ENCODE data around the gene TFPI.

Gene TFPI

DNA sequence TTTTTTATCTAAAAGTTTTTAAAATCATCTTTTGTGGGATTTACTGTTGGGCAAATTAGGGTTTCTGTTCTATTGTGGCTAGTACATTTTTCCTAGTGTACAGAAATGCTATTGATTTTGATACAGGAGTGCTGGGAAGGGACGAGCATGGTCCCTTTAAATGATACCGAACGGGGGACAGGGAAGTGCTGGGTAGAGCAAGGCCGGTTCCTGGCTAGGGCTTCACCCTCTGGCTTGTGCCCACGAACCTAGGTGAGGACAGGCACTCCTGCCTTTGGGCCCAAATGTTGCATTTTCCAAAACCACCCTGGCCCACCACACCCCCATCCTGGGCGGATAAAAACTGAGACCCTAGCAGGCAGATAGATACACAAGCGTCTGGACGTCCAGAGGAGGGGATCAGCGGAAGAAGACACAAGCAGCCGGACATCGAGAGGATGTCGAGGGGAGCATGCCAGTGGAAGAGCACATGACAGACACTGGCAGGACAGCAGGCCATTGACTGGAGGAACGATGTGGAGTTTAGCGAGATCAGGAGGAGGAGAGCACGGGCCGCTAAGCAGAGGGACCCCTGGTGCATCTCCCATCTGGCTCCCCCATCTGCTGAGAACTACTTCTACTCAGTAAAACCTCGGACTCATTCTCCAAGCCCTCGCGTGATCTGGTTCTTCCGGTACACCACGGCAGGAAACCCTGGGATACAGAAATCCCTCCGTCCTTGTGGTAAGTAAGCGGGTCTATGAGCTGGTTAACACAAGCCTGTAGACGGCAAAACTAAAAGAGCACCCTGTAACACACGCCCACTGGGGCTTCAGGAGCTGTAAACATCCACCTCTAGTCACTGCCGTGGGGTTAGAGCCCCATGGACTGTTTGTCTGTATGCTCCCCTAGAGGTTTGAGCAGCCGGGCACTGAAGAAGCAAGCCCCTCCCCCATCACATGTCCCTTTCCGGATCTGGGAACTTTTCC is 92.7 kb downstream of the TFPI start:
- DNase-seq (no peak), ATAC-seq (no peak)

DNA sequence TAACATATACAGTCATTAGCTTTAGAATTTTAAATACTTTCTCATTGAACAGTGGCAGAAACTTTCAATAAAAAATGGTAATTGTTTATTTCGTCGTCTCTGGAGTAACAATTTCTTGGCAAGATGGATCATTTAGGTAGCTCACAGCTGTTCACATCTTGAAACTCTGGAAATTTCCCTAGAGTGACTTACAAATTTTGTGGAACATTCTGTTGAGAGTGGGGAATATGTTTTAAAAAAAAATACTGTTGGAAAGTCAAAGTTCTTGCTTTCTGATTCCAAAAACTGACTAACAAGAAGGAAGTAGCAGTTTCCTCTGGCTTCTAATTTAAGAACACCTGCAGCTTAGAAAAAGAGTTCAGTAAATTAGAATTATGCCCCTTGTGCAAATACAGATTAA is 95.0 kb downstream of the TFPI start:
- no peak for ATAC-seq
- DNase-seq, result no peak

DNA sequence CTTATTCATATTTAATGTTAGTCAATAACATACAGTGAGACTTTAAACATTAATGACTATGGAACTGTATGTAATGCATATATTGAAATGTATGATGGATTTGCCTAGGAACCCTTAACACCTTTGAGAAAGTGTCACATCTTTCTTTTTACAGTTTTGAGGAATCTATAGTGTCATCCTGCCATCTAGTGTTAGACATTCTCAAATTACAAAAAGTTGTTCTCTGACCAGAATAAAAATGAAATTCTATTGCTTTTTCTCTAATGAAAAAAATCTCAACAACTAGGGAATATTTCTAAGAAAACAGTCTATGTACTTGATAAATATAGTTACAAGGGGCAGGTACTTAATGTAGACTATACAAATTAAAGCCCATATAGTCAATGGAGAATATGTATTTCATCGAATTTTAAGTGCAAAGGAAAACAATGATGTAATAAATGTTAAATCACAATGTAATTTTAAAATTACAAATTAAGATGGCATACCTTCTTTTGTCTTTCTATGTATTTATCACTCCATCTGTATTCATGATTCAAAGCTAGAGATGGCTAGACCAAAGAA is 101.1 kb downstream of the TFPI start:
- DNase-seq (no peak), ATAC-seq (no peak)

DNA sequence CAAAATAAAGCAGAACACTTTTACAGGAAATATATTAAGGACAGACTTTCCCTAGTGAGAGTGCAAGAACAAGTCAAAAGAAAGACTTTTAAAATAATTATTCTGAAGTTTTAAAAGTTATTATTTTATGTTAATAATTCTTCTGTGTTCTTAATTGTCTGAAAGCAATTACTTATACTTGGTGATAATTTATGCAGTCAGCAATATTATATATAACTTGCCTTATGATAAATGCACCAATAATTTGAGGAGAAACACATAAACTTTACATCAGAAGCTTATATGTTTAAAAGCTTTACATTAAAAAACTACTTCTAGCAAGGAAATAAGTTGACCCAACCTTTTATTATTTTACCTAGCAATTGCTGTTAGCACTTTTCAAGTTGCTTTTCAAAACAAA is 102.7 kb downstream of the TFPI start:
- ATAC-seq (no peak), DNase-seq (no peak)

DNA sequence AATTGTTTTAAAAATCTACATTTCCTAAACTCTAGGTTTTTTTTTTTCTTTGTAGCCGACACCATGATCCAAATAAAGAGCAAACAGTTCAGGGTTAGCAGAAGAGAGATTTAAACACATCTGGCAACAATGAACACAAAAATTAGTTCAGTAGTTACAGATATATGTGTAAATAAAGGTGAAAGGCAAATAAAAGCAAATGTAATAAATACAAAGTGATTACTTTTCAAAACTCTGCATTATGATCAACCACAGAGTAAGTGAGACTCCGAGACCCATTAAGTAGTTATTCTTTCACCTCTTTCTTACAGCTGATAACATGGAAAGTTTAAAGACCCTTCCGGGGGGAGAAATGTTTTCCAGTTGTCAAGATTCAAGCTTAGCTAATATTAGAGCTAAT is 106.9 kb downstream of the TFPI start:
- no peak for ATAC-seq
- no peak for DNase-seq

DNA sequence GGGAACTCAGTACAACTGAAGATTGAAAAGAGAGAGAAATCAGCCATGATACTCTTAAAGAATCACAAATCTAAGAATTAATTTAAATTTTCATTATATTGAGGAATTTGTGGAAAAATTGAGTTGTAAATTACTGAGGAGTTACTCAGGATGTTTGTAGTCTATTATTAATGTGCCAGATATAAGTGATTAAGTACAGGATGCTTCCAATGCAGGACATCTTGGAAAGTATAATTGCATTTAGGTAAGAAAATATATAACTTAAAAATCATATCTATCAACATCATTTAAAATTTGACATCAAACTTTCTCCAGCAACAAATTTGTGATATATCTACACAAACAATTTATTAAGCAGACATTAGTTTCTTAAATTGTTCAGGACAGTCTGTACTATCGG is 107.5 kb downstream of the TFPI start:
- ATAC-seq (no peak), DNase-seq (no peak)

DNA sequence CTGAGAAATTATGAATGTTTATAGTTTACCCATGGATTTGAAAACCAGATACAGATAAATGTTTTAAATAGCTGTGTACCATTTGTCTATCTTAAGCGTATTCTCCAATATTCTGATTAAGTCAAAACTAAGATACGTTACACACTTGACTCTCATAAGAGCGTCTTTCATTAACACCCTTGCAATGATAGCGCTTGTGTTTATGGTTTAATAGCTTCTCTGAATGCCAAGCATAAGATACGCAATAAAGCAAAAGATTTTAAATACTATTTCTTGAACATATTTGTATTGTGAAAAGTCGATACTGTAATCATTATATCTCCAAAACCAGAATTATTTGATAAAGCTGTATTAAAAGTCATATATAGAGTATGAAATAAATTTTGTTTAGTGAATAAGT is 109.2 kb downstream of the TFPI start:
- no peak for ATAC-seq
- DNase-seq, result no peak

DNA sequence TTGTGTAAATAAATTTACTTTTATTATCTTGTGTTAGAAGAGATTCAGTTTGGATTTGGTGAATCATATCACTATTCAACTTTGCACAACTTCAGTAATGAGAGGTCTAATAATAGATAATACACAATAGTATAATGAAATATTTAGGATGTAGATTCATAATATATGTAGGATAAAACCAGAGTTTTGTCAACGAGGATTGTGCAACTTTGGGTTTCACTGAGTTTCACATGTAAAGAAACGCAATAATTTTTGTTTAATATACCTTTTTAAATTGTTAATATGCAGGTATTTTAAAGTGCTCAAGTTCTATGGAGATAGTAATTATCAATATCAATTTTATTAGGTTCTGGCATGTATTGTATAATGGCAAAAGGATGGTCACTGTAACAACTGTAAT is 111.5 kb downstream of the TFPI start:
- no peak for DNase-seq
- no peak for ATAC-seq

DNA sequence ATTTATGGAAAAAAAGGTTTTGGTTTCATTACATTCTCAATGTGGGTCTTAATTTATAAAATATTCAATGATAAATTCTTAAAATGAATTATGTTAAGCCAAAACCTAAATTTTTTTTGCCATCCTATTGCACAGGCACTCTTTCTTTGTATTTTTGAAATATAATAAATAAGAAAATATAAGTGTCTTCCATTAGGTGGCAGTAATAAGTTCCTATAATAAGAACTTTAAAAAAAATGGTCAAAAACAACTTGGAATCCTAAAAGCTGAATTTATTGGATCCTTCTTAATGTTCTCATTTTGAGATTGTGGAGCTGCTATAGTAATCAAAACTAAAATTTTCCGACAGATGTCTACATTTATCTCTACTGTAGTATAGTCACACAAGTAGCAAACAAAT is 111.9 kb downstream of the TFPI start:
- ATAC-seq, result no peak
- no peak for DNase-seq

DNA sequence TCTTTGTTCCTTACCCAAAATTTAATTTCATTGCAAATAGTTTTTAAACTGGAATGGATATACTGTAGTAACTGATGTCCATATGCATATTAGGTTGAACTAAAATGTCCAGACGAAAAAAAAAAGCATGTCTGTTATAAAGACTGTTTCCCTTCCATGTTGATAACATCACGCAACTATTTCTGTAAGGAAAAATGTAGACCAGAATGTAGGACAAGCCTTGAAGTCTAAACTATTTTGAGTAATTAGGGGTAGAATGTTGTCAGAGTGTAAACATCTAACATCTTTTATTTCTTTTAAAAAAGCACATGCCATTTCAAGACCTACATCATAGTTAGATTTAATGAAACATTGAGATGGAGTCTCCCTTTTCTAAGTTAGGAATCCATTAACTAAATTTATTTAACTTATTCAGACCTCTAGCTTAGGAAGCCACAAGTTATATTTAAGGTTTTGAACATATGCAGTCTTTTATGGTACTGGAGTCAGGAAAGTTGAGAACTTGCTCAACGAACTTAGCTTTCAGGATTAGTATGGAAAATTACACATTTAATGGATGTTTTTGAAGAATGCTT is 114.0 kb downstream of the TFPI start:
- DNase-seq (no peak), ATAC-seq (no peak)

DNA sequence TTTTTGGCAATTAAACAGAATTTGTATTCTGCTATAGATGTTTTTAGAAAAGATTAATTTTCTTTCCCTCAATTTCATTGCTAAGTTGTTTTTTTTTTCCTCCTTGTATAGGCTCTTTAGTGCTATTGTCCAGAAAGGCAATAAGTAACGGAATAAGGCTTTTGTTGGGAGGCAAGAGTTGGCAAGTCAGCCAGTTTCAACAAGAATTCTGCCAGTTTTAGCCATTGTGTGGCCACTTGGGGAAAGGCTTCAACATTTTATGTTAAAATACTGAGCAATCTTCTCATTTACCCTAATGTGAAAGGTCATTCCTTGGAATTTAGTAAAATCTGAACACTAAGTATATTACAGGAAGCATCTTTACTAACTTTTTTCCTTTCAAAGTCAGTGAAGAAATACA is 115.8 kb downstream of the TFPI start:
- ATAC-seq (no peak), DNase-seq (no peak)

DNA sequence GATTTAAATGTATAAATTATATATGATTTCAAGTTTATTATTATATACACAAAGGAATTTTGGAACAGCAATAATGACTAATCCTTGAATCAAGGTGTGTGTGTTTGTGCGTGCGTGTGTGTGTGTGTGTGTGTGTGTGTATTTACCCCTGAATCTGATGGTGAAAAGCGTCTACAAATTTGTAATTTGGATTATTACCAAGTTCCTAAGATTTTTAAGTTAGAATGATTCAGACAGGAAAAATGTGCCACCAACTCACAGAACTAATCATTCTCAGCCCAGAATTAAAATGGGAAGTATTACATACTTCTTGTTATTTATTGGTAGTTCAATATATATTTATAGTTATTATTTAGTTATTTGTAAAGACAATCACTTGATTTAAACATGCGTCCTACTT is 118.5 kb downstream of the TFPI start:
- DNase-seq (no peak), ATAC-seq (no peak)

DNA sequence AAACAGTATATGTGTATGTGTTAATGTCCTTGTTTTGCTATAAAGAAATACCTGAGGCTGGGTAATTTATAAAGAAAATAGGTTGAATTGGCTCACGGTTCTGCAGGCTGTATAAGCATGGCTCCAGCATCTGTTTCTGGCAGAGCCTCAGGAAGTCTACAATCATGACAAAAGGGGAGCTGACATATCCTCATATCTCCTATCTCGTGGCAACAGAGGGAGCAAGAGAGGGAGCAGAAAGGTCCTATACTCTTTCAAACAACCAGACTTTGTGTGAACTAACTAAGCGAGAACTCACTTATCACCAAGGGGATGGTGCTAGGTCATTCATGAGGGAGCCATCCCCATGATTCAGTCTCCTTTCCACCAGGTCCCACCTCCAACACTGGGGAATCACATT is 119.2 kb downstream of the TFPI start:
- DNase-seq, result no peak
- no peak for ATAC-seq

DNA sequence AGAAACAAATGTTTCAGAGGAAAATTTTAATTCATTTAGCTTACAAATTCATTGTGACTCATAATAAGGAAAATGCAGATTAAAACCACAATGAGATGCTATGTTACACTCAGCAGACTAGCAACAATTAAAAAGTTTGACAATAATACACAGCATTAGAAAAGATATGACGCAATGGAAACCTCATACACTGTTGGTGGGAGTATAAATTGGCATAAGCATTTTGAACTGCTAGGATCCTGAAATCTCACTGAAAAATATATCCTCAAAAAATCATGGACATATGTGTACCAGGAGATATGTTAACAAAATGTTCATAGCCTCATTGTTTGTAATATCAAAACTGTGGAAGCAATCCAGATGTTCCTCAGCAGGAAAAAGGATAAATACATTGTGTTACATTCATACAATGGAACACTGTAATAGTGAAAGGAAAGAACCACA is 119.9 kb downstream of the TFPI start:
- ATAC-seq (no peak), DNase-seq (no peak)

DNA sequence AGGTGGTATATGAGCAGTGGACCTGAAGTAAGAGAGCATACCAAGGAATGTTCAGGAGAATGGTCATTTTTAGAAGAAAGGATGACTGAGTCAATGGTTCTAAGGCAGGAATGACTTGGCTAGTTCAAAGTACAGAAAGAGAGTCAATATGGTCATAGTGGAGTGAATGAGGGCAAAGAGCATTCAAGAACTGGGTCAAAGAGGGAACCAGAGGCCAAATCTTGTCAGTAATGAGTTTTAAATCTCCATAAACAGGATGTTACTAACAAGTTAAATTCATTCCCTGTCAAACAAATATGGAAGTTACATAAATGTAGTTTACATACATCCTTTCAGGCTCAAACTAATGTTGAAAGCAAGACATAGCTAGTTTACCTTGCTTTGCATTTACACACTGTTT is 122.3 kb downstream of the TFPI start:
- no peak for DNase-seq
- ATAC-seq, result no peak

DNA sequence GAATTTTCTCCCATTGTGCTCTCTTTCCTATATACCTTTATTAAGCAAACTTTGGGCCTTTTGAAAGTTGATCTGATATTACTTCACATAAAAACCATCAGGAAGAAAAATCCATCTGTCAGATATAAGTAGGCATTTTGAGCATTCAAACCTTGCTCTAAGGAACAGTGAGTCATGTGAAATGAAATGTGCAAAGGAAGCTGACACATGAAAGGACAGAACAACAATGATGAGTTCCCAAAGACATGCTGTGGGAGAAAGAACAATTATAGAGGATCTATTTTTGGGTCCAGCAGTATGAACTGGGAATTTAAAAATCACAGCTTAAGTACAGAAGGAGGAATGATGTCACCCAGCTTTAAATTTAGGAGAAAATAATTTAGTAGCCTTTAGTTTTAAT is 124.2 kb downstream of the TFPI start:
- DNase-seq, result no peak
- ATAC-seq, result no peak

DNA sequence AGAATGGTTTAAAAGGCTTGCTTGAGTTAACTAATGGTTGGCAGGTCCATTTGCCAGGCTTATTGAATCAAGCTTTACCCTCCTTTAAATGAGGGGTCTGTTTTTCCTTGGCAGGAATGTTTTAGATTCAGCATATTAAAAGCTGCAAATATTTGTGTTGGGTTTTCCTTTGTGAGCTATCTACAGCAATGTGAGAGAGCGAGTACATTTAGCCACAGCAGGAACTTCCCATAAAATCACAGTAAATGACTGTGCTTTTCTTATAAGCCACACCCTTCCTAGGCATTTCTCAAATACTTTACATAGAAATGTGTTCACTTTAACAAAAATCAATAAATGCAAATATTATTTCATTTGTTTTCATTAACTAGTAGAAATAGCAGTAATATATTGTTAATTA is 130.1 kb downstream of the TFPI start:
- ATAC-seq, result no peak

DNA sequence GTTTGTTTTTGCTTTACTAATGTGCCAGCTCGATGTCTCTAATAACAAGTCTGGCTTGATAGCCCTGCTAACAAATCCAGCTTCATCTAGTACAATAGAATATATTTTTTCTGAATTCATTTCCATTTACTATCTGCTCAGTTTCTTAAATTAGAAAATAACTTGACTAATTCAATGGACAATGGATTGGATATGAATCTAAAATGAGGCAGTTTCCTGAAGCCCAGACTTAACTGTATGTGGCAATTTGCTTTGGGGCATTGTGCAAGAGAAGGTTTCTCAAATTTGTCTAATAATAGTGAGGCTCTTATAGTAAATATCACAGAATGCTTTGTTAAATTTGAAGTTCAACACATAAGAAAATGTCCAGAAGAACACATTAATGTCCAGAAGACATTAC is 132.0 kb downstream of the TFPI start:
- no peak for ATAC-seq
- DNase-seq, result no peak

More for the DNA sequence above, 130.1 kb downstream of the TFPI start:
- no peak for DNase-seq

DNA sequence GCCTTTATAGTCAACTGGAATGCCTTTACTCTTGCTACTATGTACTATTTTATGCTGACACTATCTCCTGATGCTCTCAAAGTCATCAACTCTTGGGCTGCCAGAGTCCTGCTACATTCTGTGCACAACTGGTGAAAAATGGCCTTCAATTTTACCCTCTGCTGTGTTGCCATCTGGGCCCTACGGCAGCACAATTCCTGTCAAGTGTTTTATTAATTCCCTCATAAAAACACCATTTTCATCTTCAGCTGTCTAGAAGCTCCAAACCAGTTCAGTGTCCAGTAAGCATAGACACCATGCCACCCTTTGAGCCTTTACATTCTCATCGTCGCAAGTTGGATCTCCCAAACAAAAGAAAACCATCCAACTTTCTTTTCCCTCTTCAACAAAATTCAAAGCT is 132.7 kb downstream of the TFPI start:
- DNase-seq (no peak), ATAC-seq (no peak)

DNA sequence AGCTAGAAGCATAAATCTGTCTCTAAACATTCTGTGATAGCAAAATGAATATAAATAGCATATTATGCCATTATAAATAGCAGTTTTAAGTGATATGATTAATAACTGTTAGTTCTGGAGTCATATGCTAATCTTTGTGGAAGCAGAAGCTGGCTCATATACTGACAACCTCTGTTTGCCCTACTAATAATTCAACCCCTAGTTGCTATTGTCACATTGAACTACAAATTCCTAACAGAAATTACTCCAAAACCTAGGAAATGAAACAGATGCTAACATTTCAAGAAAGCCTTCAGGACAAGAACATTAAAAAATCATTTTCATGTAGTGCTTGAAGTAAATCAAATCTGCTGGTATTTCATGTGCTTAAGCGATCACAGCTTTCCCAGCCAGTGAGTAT is 134.4 kb downstream of the TFPI start:
- ATAC-seq, result no peak
- DNase-seq, result no peak

DNA sequence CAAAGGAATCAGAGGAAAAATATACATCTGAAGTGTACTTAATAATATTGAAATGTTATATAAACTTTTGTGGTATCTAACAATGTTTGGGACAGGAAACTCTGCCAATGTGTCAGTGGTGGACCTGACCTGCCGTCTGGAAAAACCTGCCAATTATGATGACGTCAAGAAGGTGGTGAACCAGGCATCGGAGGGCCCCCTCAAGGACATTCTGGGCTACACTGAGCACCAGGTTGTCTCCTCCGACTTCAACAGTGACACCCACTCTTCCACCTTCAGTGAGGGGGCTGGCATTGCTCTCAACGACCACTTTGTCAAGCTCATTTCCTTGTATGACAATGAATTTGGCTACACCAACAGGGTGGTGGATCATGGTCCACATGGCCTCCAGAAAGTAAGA is 138.8 kb downstream of the TFPI start:
- DNase-seq, result no peak
- no peak for ATAC-seq

Data from stimulated activated naive CD8-positive, alpha-beta T cell treated with anti-CD3 and anti-CD28 coated beads, Interleukin-15, Interleukin-2, amounts not matched to agents 100 U/mL and 50 U/mL, for 24 hours (primary cell).